Measurements from ENCODE around the gene SCAI.
"Not testable (repeated sequence)": the region's sequence is repeated elsewhere in the genome, so short reads cannot be mapped to it uniquely, and the experiment has no call there.

The SCAI gene

DNA sequence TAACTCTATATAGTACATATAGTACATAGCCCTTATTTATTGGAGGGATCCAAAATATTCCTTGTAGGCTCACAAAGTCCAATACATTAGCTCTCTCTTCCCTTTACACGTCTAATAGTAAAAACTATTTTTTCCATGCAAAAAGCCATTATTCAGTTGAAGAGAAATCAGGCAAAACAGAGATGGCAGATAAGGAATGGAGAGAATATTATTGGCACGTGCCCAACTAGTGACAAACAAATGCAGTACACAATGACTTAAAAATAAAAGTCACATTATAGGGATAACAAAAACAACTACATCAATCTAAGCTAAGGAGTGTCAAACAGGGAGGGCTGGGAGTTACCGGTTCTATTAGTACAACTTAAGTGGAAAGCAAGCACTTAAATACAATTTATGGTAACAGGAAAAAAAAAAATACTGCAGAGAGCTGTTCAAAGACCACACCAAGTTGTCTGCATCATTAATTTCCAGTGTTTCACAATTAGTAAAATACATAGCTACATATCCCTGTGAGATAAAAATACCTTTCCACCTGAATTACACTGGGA is 4.1 kb upstream of the SCAI start:
- no peak for DNase-seq

DNA sequence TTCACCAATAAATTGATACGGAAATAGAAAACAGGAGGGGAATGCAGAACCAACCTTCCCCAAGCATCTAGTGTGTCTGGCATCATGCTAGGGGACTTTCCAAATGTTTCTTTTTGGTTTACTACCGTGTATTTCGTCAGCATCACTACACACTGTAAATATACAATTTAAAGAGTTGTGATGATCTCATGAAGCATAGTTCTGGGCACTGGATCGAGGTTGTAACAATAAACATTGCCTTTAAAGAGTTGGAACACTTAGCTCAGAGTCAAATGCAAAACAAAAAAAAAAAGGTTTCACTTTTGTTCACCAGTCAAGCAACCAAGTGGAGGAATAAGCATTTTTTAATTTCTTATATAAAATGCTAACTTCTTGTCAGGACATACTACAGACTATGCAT is 2.9 kb upstream of the SCAI start:
- no peak for DNase-seq

GRCh38 chr9:125145425-125145824 is 2.1 kb upstream of the SCAI start:
- DNase-seq: no peak

GRCh38 chr9:125142560-125143376 is 560 bp downstream of the SCAI start:
- DNase-seq: peak in 1 of 2 experiments; percentile 4

- no peak for DNase-seq
Measured at GRCh38 chr9:125141751-125142150, 1.6 kb downstream of the SCAI start.

DNA sequence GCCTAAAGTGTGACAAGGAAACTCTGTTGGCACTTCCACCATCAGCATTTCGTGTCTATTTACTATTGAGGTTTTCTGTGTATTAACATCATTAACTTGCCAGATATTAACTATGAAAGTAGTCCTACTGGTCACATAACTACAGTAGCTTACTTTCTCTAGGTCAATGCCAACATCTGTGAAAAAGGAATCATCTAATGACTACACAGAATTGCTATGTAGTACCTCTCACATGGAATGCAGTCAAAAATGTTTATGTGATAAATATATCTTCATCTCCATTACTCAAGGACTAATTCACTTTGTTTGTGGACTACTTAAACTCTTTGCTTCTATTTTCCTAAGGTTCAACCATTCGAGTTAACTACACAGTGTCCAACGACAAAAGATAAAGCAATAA is 2.1 kb downstream of the SCAI start:
- no peak for DNase-seq

- DNase-seq: no peak
Measured at GRCh38 chr9:125140576-125140975, 2.8 kb downstream of the SCAI start.

GRCh38 chr9:125137200-125137599 is 6.1 kb downstream of the SCAI start:
- no peak for DNase-seq

DNA sequence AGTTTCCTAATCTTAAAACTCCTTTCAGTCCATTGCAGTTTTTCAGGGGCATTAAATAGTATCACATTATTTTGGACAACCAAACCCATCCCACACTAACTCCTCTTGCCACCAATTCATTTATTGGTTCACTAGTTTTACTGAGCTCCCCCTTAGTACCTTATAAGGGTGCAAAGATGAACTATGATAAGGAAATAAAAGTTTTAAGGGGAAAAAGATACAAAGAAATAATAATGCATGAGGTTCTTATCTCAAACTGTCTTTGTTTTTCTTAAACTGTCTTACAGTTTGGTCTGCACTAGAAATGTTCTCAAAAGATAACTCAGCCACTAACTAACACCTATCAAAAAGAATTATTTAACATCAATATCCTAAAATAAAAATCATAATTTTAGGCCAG is 8.4 kb downstream of the SCAI start:
- DNase-seq: no peak

- no peak for DNase-seq
Measured at GRCh38 chr9:125133403-125134329, 9.7 kb downstream of the SCAI start.

- DNase-seq: no peak
Measured at GRCh38 chr9:125131778-125132177, 11.6 kb downstream of the SCAI start.

DNA sequence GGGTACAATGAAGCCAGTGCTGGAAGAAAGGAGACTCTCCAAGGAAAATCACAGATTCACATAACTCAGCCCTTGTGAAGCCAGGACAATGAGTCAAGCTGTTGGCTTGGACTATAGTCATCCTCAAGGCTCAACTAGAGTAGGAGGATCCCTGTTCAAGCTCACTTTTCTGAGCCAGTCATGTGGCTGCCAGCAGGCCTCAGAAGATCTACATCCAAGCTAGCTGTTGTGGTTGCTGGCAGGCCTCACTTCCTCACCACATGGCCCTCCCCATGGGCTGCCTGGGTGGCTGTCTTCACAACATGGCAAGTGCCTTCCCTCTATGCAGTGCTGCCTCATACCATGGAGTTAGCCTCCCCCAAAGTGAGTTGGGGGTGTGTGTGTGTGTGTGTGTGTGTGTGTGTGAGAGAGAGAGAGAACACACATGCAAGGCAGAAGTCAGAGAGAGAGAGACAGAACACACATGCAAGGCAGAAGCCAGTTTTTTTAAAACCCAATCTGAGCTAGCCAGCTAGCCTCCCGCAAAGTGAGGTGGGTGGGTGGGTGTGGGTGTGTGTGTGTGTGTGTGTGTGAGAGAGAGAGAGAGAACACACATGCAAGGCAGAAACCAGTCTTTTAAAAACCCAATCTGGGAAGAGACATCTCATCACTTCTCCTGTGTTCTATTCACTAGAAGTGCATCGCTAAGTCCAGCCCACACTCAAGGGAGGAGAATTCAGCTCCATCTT is 17.1 kb downstream of the SCAI start:
- DNase-seq: peak; percentile 61

- DNase-seq: no peak
Measured at GRCh38 chr9:125125523-125125922, 17.8 kb downstream of the SCAI start.

DNA sequence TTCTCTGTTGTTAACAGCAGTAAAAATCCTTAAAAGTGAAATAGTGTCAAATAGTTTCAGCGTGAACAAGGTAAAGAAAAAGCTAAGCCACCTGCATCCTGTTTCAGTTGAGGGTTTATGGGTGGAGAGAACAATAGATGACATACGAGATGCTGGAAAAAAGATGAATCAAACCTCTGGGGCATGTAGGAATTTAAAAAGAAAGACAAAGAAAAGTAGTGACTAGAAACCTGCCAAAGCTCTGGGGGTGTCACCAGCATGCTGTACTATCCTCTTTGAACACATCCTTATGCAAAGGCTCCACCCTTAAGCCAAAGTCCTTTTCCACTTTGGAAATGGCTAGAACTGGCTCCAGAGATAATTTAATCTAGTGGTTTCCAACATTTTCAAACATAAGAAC is 22.2 kb downstream of the SCAI start:
- no peak for DNase-seq

- DNase-seq: no peak
Measured at GRCh38 chr9:125119643-125120286, 23.6 kb downstream of the SCAI start.

DNA sequence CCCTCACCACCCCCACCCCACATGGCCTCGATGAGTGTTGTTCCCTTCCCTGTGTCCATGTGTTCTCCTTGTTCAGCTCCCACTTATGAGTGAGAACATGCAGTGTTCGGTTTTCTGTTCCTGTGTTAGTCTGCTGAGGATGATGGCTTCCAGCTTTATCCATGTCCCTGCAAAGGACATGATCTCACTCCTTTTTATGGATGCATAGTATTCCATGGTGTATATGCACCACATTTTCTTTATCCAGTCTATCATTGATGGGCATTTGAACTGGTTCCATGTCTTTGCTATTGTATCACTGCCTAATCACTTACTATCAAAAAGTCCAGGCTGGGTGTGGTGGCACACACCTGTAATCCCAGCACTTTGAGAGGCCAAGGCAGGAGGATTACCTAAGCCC is 24.6 kb downstream of the SCAI start:
- DNase-seq: not testable (repeated sequence)

- not testable (repeated sequence) for DNase-seq
Measured at GRCh38 chr9:125114503-125114902, 28.8 kb downstream of the SCAI start.

- DNase-seq: no peak
Measured at GRCh38 chr9:125110464-125110863, 32.9 kb downstream of the SCAI start.

GRCh38 chr9:125108541-125108940 is 34.8 kb downstream of the SCAI start:
- DNase-seq: not testable (repeated sequence)

GRCh38 chr9:125106285-125106893 is 36.9 kb downstream of the SCAI start:
- DNase-seq: no peak

GRCh38 chr9:125103770-125104460 is 39.4 kb downstream of the SCAI start:
- DNase-seq: no peak
